Anterior cingulate cortex (tissue), 58 donors: Measurements from ENCODE around the gene RAC3.

Experiments used
- DNase-seq, 58 donors: peaks; one replicate each; lab custom pipeline; 2025; lab: John Stamatoyannopoulos, UW

Gene RAC3

DNA sequence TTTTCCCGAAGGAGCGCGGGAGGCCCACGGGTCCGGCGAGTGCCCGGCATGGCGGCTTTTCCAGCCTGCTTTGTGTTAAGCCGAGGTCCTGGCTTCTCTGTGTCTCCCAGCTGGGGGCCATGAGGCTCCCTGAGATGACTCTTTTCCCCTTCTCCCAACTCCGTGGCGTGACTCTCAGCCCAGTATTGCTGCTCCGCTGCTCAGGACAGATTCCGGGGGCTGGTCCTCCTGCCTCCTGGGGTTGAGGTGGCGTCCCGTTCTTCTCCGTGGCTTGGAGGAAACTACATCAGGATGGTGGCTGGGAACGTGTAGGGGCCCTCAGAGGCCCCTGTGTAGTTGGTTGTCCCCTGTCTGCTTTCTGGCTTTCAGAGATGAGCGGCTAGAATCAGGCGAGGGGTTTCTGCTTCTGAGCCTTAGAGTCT, 21.2 kb downstream of the RAC3 start:
- DNase-seq, result no peak

DNA sequence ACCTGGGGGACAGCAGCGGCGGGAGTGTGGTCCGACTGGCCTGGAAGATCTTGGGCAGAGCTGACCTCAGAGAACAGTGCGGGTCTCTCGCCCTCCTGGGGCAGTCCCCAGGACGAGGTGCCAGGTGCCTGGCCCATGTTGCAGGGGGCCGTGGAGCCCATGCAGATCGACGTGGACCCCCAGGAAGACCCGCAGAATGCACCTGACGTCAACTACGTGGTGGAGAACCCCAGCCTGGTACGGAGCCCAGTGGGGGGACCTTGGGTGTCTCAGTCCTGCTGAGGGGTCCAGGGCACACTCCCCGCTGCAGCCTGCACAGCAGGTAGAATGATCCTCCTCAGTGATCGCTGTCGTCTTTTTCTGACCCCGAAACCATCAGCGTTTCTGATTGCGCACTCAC, 21.7 kb downstream of the RAC3 start:
- no peak for DNase-seq

DNA sequence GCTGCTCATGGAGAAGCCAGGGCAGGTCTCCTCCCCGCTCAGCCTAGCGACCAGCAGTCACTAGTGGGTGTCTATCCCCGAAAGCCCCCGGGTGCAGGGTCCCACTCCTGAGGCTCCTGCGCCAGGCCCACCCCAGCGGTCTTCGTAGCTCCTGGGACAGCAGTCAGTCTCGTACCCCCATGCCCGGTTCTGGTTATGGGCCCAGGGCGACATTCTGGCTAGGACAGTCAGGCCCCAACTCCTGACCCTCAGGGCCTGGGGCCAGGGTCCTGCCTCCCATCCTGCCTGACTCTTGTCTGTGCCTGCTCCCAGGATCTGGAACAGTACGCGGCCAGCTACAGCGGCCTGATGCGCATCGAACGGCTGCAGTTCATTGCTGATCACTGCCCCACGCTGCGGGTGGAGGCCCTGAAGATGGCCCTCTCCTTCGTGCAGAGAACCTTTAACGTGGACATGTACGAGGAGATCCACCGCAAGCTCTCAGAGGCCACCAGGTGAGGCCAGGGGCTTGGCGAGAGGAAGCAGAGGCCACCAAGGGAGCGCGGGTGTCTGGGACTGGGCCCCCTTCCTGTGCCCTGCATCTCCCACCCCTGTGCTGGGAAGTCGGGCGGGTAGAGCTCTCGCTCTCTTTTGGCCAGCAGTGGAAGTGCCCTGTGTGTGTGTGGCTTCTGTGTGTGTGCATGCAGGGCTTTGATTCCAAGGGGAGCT, 22.2 kb downstream of the RAC3 start:
- no peak for DNase-seq

- DNase-seq, result no peak
Measured at GRCh38 chr17:82054351-82055022, 23.0 kb downstream of the RAC3 start.

GRCh38 chr17:82055023-82055964, 23.8 kb downstream of the RAC3 start:
- no peak for DNase-seq

DNA sequence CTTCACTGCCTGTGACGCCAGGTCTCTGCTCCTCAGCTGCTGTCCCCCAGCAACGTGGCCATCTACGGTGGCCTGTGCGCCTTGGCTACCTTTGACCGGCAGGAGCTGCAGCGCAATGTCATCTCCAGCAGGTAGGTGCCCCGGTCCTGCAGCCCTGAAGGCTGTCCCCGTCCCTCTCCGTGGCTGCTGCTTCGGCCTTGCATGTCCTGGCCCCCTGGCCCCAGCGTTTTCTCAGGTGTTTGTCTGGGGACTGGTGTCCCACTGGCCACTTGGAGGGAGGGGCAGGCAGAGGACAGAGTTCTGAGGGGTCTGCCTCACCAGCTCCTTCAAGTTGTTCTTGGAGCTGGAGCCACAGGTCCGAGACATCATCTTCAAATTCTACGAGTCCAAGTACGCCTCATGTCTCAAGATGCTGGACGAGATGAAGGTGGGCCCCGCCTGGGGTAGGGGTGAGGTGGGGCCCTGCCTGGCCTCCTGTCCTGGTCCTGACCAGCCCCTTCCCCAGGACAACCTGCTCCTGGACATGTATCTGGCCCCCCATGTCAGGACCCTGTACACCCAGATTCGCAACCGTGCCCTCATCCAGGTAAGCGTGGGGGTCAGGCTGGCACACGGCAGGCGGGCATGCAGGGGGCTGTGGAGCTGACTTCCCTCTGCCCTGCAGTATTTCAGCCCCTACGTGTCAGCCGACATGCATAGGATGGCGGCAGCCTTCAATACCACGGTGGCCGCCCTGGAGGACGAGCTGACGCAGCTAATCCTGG, 24.7 kb downstream of the RAC3 start:
- no peak for DNase-seq

DNA sequence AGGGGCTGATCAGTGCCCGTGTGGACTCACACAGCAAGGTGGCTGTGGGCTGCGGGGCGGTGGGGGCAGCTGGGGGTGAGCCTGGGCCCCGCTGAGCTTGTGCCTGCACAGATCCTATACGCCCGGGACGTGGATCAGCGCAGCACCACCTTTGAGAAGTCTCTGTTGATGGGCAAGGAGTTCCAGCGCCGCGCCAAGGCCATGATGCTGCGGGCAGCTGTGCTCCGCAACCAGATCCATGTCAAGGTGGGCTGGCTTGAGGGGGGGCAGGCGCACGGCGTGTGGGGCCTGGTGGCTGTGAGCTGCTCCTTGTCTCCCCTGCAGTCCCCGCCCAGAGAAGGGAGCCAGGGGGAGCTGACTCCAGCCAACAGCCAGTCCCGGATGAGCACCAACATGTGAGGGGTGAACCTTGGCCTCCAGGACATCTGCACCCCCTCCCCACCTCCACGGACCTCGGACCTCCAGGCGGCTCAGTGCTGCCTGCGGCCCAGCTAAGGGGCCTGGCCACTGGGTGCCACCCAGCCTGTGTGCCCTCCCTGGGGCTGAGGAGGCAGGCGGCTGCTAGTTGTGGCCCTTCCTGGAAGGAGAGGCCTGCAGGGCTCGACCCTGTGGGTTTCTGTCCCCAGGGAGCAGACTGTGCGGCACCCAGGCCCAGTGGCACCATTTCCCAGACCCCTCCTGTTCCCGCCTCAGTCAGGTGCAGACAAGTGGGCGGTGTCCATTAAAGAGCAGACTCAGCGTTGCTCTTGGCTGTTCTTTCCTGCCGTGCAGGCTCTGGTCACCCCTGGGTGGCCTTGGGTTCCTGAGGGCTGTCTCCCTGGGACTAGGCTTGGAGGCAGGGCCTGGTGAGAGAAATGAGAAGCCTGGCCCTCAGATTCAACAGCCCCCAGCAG, 25.5 kb downstream of the RAC3 start:
- DNase-seq, result no peak

GRCh38 chr17:82058230-82058854, 26.9 kb downstream of the RAC3 start:
- no peak for DNase-seq

- DNase-seq, result no peak
Measured at GRCh38 chr17:82058855-82059249, 27.4 kb downstream of the RAC3 start.

DNA sequence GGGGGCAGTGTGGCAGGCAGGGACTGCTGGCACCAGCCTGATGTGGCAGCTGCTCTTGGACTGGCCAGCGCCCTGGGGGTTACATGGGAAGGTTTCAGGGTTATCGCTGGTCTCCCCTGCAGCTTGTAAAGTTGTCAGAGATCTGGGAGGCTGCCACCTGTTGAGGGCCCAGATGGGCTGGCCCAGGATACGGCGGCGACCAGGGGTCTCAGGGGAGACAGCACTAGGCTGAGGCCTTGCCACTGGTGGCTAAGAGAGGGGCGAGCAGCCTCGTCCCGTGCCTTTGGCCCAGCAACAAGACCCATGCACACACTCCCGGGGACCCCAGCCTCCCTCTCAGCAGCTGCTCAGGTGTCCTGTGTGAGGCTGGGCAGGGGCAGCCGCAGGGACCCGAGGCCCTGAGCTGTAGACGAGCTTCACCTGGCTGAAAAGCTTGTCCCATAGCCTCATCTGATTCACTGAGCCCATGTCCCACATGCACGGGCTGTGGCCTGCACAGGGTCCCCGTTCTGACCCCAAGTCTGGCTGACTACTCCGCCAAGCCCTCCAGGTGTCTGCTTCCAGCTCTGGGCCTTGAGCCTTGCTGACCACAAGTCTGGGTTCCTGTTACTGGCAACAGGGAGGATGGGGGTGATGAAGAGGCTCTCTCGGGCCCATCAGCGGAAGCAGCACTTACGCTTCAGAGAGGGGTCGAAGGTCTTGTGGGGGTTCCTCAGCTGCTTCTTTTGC, 28.0 kb downstream of the RAC3 start:
- DNase-seq, result no peak

DNA sequence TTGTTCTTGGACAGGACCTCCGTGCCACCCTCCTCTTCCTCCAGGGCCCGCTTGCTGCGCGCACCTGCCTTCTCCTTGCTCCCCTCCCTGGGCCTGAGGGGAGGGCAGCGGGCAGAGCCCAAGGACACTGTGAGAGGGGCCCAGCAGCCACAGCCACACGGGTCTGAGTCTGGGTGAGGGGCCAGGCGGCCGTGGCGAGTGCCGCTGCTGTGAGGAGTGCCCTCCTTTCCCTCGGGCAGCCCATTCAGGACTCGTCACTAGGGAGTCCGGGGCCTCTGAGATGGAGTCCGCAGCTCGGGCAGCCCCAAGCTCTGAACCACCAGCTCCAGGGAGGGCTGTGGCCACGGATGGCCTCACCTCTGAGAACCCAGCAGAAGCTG, 28.5 kb downstream of the RAC3 start:
- DNase-seq, result no peak

DNA sequence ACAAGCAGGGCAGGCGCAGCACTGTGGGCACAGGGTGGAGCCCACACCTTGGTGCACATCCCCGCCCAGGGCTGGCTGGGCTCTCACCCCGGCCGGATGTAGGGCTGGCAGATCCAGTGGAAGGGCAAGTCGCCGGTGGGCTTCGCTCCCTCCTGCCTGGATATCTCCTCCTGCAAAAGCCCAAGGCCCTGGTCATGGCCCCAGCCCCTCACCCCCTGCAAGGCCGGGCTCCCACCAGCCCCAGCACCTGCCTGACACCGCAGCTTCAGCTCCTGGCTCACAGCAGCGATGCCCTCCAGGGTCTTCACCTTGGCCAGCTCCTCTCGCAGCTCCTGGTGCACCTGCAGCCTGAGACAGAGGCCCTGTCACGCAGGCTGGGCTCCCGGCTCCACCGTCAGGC, 29.1 kb downstream of the RAC3 start:
- no peak for DNase-seq

- DNase-seq, result no peak
Measured at GRCh38 chr17:82061047-82061925, 29.8 kb downstream of the RAC3 start.

- no peak for DNase-seq
Measured at GRCh38 chr17:82062076-82062983, 30.9 kb downstream of the RAC3 start.

GRCh38 chr17:82062984-82063368, 31.5 kb downstream of the RAC3 start:
- no peak for DNase-seq
